Vagina (tissue), 2 donors: Measurements from ENCODE around the gene CCDC73. TPM values are rescaled to one million over a fixed set of nuclear protein-coding genes. Genes with fewer than 3 reads are reported as not detected.
"Not testable (repeated sequence)": the region's sequence is repeated elsewhere in the genome, so short reads cannot be mapped to it uniquely, and the experiment has no call there.

Source experiments
- DNase-seq, 2 donors: peaks; one replicate each; pipeline ENCODE4 v3.0.0-alpha.2; 2017; ENCODE audit errors: extremely low spot score in 2 of 2
- H3K27ac ChIP-seq: fragments of 200-600 bp; sonication (generic); one replicate; pipeline ENCODE4 v1.5.1; 2019
- H3K27me3 ChIP-seq: fragments of 200-600 bp; sonication (generic); one replicate; pipeline ENCODE4 v1.5.1; 2019
- H3K36me3 ChIP-seq, 2 donors: fragments of 200-600 bp; sonication (generic); one replicate each; pipeline ENCODE4 v1.5.1; 2017 to 2019
- H3K4me1 ChIP-seq: fragments of 200-600 bp; sonication (generic); one replicate; pipeline ENCODE4 v1.5.1; 2019
- H3K4me3 ChIP-seq, 2 donors: fragments of 200-600 bp; sonication (generic); 1 replicate in 1 of 2; 2 replicates in 1 of 2; pipeline ENCODE4 v1.5.1; 2016 to 2019
- H3K9me3 ChIP-seq: fragments of 200-600 bp; sonication (generic); one replicate; pipeline ENCODE4 v1.5.1; 2019
- CTCF ChIP-seq, 3 experiments: fragments of 450-650 bp in 2 of 3; fragments of 200-600 bp in 1 of 3; sonication (generic) in 1 of 3; IDR thresholded peaks; one replicate each; pipeline ENCODE4 v1.5.1; 2017 to 2019; ENCODE audit warnings: antibody characterized with exemption in 3 of 3, mild to moderate bottlenecking in 2 of 3, moderate library complexity in 2 of 3
- POLR2A ChIP-seq, 2 donors: fragments of 450-650 bp; IDR thresholded peaks; one replicate each; pipeline ENCODE4 v1.6.1; 2017; ENCODE audit warnings: antibody characterized with exemption in 2 of 2, mild to moderate bottlenecking in 2 of 2, moderate library complexity in 2 of 2
- POLR2AphosphoS5 ChIP-seq, 2 donors: sonication (generic); formaldehyde crosslinking; IDR thresholded peaks; one replicate each; pipeline ENCODE4 v1.9.0; 2017; ENCODE audit warnings: antibody characterized with exemption in 2 of 2, mild to moderate bottlenecking in 2 of 2, low read depth in 1 of 2; ENCODE audit not compliant: insufficient read depth in 1 of 2
- intact Hi-C: fragments of 100-400 bp; cut with DNase I; formaldehyde crosslinking; loops from one replicate; pipeline ENCODE4 v1.15.1; 2023
- total RNA-seq: library from RNA; depleted of rRNA; stranded (reverse); fragments of >200 nt; gene quantifications from one replicate; pipeline ENCODE4 v1.2.3, GENCODE V29; 2016

The CCDC73 gene
- total RNA-seq, 1 donor from 2014 or later: not detected

GRCh38 chr11:32790916-32791315 is 3.5 kb downstream of the CCDC73 start:
- no peak for TF ChIP-seq POLR2AphosphoS5 (IDR thresholded peaks at IDR 0.05; ENCODE audit: insufficient read depth in 1 of 2, low read depth in 1 of 2)
- no peak for TF ChIP-seq POLR2A (IDR thresholded peaks at IDR 0.05)
- no peak for TF ChIP-seq CTCF (IDR thresholded peaks at IDR 0.05)
- Histone ChIP-seq H3K27ac (no peak overlapping the region), H3K36me3 (no peaks in the 10 kb centered on the region), H3K4me1 (no peaks in the 10 kb centered on the region), H3K27me3 (no peaks in the 10 kb centered on the region), H3K9me3 (no peaks in the 10 kb centered on the region), H3K4me3 (no peak overlapping the region)
- no peak for DNase-seq
- intact Hi-C loops: no loop called here

DNA sequence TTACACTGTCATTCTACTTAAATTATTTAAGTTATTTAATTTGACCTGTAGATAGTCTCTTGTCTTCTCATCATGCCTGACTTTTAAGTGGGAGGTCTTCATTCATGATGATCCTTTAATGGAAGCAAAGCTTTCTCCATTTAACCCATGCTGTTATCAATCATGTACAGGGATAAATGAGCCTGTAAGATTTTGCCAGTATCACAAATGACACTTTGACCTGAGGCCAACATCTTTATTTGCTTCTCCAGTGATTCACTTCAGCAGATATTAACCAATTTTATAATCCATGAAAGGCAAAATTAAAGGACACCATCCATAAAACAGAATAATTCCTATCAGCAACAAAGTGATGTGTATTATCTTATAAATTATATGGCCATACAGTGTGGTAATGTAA is 7.7 kb downstream of the CCDC73 start:
- Histone ChIP-seq H3K4me1 (no peaks in the 10 kb centered on the region), H3K9me3 (no peaks in the 10 kb centered on the region), H3K27me3 (no peaks in the 10 kb centered on the region), H3K4me3 (no peak overlapping the region), H3K27ac (no peak overlapping the region), H3K36me3 (no peaks in the 10 kb centered on the region)
- intact Hi-C loops: no loop called here
- TF ChIP-seq CTCF (IDR thresholded peaks at IDR 0.05) (no peak), POLR2A (IDR thresholded peaks at IDR 0.05) (no peak), POLR2AphosphoS5 (IDR thresholded peaks at IDR 0.05; ENCODE audit: insufficient read depth in 1 of 2, low read depth in 1 of 2) (no peak)
- DNase-seq: no peak

- no peak for DNase-seq
- Histone ChIP-seq H3K9me3 (no peaks in the 10 kb centered on the region), H3K4me3 (no peak overlapping the region), H3K27ac (no peak overlapping the region), H3K4me1 (no peaks in the 10 kb centered on the region), H3K36me3 (no peaks in the 10 kb centered on the region), H3K27me3 (no peaks in the 10 kb centered on the region)
- TF ChIP-seq POLR2A (IDR thresholded peaks at IDR 0.05) (no peak), CTCF (IDR thresholded peaks at IDR 0.05) (no peak), POLR2AphosphoS5 (IDR thresholded peaks at IDR 0.05; ENCODE audit: insufficient read depth in 1 of 2, low read depth in 1 of 2) (no peak)
- intact Hi-C loops: no loop called here
Observed at GRCh38 chr11:32785262-32785661, 9.2 kb downstream of the CCDC73 start.

DNA sequence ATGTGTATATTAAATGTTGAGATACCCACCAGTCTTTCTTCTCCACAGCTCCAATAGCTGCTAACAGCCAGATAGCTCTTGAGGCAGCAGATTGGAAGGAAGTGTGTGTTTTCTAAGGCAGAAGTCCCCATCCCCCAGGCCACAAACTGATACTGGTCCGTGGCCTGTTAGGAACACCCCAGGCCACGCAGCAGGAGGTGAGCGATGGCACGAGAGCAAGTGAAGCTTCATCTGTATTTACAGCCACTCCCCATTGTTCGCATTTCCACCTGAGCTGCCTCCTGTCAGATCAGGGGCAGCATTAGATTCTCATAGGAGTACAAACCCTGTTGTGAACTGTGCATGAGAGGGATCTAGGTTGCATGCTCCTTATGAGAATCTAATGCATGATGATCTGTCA is 12.7 kb downstream of the CCDC73 start:
- TF ChIP-seq POLR2A (IDR thresholded peaks at IDR 0.05) (no peak), CTCF (IDR thresholded peaks at IDR 0.05) (no peak), POLR2AphosphoS5 (IDR thresholded peaks at IDR 0.05; ENCODE audit: insufficient read depth in 1 of 2, low read depth in 1 of 2) (no peak)
- H3K4me1 ChIP-seq: no peaks in the 10 kb centered on the region
- intact Hi-C loops: no loop called here
- H3K27ac ChIP-seq: no peak overlapping the region
- no peak overlapping the region for H3K4me3 ChIP-seq
- no peaks in the 10 kb centered on the region for H3K36me3 ChIP-seq
- no peaks in the 10 kb centered on the region for H3K9me3 ChIP-seq
- DNase-seq: no peak
- H3K27me3 ChIP-seq: no peaks in the 10 kb centered on the region

DNA sequence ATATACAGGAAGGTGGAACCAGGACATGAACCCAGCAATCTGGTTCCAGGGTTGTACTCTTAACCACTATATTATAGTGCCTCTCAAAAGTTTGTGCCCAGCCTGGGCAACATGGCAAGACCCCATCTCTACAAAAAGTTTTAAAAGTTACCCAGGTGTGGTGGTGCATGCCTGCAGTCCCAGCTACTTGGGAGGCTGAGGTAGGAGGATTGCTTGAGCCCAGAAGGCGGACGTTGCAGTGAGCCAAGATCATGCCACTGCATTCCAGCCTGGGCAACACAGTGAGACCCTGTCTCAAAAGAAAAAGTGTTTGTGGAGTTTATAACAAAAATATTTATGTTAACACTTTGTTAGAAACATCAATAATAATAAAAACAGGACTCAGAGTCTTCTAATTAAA is 13.6 kb downstream of the CCDC73 start:
- H3K9me3 ChIP-seq, H3K4me1 ChIP-seq, H3K27ac ChIP-seq, DNase-seq, H3K4me3 ChIP-seq, H3K27me3 ChIP-seq, H3K36me3 ChIP-seq, intact Hi-C loops: not testable (repeated sequence)

DNA sequence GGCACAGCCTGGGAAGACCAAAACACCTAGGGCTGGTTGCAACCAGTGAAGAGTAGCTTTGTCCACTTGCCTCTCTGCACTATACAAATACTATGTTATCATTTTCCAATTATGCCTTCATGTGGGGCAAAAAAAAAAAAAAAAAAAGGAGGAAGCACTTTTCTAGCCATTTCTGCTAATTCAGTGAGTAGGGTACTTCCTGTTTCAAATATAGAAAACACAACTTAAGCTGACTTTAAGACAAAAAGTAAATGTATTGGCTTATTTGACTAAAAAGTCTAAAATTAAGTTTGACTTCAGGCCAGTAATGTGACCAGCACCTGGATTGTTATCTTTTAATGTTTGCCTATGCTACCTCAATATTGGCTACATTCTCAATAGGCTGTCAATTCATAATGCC is 15.3 kb downstream of the CCDC73 start:
- Histone ChIP-seq H3K27ac (no peak overlapping the region), H3K36me3 (no peaks in the 10 kb centered on the region), H3K4me1 (no peaks in the 10 kb centered on the region), H3K4me3 (no peak overlapping the region), H3K9me3 (no peaks in the 10 kb centered on the region), H3K27me3 (no peaks in the 10 kb centered on the region)
- TF ChIP-seq POLR2A (IDR thresholded peaks at IDR 0.05) (no peak), POLR2AphosphoS5 (IDR thresholded peaks at IDR 0.05; ENCODE audit: insufficient read depth in 1 of 2, low read depth in 1 of 2) (no peak), CTCF (IDR thresholded peaks at IDR 0.05) (no peak)
- intact Hi-C loops: no loop called here
- DNase-seq: no peak
